NCI-H1436 treated with DMSO at 0.1 percent for 48 hours (cell line): ENCODE data around the gene KCNJ9.
"Not testable (repeated sequence)": the region's sequence is repeated elsewhere in the genome, so short reads cannot be mapped to it uniquely, and the experiment has no call there.

Experiments used
- DNase-seq: peaks from one replicate; lab custom pipeline; 2025; lab: John Stamatoyannopoulos, UW

KCNJ9 gene

GRCh38 chr1:160104486-160104885 is 23.1 kb downstream of the KCNJ9 start:
- DNase-seq: no peak

- no peak for DNase-seq
These were observed 23.8 kb downstream of the KCNJ9 start for GRCh38 chr1:160105155-160105554.

GRCh38 chr1:160107512-160107911 is 26.2 kb downstream of the KCNJ9 start:
- DNase-seq: no peak

- DNase-seq: no peak
These were observed 27.7 kb downstream of the KCNJ9 start for GRCh38 chr1:160108888-160109662.

- no peak for DNase-seq
These were observed 28.3 kb downstream of the KCNJ9 start for GRCh38 chr1:160109686-160110085.

- not testable (repeated sequence) for DNase-seq
These were observed 30.1 kb downstream of the KCNJ9 start for GRCh38 chr1:160111462-160111861.

- DNase-seq: no peak
These were observed 31.0 kb downstream of the KCNJ9 start for GRCh38 chr1:160112357-160112756.

GRCh38 chr1:160113407-160113806 is 32.1 kb downstream of the KCNJ9 start:
- DNase-seq: no peak

- DNase-seq: no peak
These were observed 32.7 kb downstream of the KCNJ9 start for GRCh38 chr1:160114085-160114484.

GRCh38 chr1:160115545-160116282 is 34.4 kb downstream of the KCNJ9 start, which contains the start of gene ATP1A2:
Gene ATP1A2, plus strand, starts transcription at chr1:160115759. Its CDS starts 103 bp downstream, at chr1:160115862.
- no peak for DNase-seq

GRCh38 chr1:160116283-160117147 is 35.2 kb downstream of the KCNJ9 start:
- DNase-seq: no peak

- DNase-seq: no peak
These were observed 36.0 kb downstream of the KCNJ9 start for GRCh38 chr1:160117300-160117699.

GRCh38 chr1:160117709-160118183 is 36.4 kb downstream of the KCNJ9 start:
- no peak for DNase-seq

- no peak for DNase-seq
These were observed 37.6 kb downstream of the KCNJ9 start for GRCh38 chr1:160118928-160119327.

- no peak for DNase-seq
These were observed 39.5 kb downstream of the KCNJ9 start for GRCh38 chr1:160120797-160121196.

- DNase-seq: no peak
These were observed 40.0 kb downstream of the KCNJ9 start for GRCh38 chr1:160121388-160121787.

GRCh38 chr1:160122978-160123495 is 41.7 kb downstream of the KCNJ9 start:
- DNase-seq: no peak

- no peak for DNase-seq
These were observed 42.4 kb downstream of the KCNJ9 start for GRCh38 chr1:160123726-160124125.

- DNase-seq: no peak
These were observed 43.6 kb downstream of the KCNJ9 start for GRCh38 chr1:160124705-160125478.

- no peak for DNase-seq
These were observed 44.4 kb downstream of the KCNJ9 start for GRCh38 chr1:160125746-160126145.

GRCh38 chr1:160126342-160126741 is 45.0 kb downstream of the KCNJ9 start:
- DNase-seq: not testable (repeated sequence)
